ENCODE data around the gene KCNQ2.
"Not testable (repeated sequence)": the region's sequence is repeated elsewhere in the genome, so short reads cannot be mapped to it uniquely, and the experiment has no call there.

The KCNQ2 gene

DNA sequence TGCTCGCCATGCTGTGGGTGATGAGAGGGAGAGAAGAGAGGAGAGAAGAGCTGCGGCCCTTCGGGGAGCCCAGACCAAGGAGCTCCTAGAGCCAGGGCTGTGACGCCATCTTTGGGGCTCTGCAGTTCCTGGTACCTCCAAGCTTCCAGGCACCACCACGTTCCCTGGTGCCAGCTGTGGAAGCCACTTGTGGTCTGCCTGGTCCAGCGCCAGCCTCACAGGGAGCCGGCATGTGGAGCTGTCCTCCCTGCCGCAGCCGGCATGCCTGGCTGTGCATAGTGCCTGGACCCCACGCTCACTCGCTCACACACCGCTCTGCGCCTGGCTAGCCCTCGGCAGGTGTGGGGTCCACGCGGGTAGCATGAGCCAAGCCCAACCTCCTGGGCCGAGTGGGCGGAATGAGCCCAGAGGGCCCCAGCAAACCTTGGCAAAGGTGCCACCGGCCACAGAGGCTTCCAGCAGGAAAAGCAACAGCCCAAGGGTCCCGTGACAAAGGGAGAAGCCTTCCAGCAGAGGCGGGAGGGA lies 92.0 kb downstream of the KCNQ2 start:
- no peak for DNase-seq

DNA sequence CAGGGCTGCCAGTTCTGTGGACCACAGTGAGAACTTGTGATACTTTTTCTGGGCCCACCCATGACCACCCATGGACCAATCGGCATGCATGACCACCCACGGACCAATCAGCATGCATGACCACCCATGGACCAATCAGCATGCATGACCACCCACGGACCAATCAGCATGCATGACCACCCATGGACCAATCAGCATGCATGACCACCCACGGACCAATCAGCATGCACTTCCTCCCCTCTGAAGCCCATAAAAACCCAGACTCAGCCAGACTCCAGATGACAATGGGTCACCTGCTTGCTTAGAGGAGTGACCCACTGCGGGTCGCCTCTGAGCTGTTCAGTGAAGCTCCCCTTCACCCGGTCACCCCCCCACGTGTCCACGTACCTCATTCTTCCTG lies 92.6 kb downstream of the KCNQ2 start:
- DNase-seq: not testable (repeated sequence)

DNA sequence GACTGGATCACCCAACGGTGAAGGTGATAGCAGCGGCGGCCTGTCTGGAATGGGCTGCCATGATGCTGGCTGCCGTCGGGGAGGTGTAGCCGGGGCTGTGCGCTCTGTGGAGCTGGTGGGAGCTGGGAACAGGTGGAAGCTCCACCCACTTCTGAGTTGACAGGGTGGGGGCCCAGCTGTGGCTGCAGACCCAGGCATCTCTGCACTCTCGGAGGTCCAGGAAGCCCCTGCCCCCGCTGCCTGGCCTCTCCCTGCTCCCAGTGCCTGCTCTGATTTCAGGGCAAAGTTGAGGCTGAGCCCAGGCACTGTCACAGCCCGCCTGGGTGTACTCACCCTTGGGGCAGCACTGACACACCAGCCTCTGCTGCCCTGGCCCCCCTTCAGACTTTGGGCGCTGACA lies 93.2 kb downstream of the KCNQ2 start:
- no peak for DNase-seq

DNA sequence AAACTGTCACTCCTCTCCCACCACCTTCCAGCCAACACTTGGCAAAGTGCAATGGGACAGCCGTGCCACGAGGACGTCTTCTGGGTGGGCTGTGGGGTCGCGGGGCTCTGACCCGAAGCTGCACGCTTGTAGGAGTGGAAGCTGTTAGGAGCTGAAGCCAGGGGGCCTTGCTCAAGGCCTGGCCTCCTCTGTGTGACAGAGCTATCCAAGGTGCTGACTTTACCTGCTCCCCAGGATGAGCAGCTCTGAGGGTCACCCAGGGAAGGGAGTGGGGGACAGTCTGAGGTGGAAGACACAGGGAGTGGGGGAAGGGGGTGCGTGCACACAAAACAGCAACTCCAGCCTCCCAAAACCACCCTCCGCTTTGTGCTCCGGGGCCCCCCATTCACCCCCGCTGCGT lies 93.8 kb downstream of the KCNQ2 start:
- DNase-seq: no peak

GRCh38 chr20:63377951-63378381 lies 94.5 kb downstream of the KCNQ2 start:
- no peak for DNase-seq

DNA sequence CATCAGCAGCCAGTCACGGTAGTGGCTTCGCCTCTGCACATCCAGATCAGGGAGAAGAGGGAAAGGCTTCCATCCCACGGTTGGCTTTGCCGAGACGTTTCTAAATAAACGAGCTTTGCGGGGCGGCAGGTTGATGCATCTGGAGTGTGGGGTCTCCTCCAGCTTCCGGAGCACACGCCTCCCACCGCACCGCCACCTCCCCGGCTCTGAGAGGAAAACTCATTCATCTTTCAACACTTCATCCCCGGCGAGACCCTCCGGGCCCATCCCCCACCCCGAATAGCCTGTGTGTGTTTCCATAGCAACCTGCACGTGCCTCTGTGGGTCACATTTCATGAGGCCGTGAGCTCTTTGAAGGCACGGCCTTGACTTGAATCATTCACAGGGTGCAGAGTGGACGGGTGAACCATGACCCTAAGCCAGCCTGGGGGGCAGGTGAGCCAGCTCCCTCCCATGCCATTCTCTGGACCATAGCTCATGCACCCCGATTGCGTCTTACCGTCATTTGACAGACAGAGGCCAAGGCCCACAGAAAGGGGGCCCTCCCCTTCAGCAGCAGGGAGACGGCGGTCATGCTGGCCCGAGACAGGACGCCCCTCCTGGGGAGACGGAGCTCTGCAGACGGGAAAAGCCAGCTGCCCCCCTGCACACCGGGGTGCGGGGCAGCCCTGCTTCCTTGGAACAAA lies 95.1 kb downstream of the KCNQ2 start:
- no peak for DNase-seq

- DNase-seq: no peak
These were observed 95.9 kb downstream of the KCNQ2 start for GRCh38 chr20:63376283-63377250.

DNA sequence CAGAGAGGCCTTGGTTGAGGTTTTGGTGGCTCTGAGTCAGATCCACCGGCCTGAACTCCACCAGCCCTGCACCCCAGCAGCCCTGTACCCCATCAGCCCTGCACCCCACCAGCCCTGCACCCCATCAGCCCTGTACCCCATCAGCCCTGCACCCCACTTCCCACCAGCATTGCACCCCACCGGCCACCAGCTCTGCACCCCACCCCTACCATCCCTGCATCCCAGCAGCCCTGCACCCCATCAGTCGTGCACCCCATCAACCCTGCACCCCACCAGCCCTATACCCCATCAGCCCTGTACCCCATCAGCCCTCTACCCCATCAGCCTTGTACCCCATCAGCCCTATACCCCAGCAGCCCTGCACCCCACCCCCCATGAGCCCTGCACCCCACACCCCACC lies 97.0 kb downstream of the KCNQ2 start:
- DNase-seq: no peak

DNA sequence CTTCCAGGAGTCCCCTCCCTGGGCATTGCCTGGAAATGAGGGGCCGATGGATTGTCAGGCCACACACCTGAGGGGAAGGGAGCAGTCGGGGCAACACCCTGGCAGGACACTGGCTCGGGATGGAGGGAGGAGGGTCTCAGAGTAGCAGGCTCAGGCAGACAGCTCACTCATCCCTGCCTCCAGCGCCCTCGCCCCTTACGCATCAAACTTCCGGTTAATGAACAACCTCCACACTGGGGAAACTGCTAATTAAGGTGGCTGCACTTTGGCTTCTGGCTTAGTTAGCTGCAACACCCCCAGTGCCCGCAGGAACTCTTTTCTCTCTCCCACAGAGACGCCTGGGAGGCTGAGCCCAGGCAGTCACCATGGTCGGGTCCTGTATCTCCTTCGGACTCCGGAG lies 98.0 kb downstream of the KCNQ2 start:
- no peak for DNase-seq

DNA sequence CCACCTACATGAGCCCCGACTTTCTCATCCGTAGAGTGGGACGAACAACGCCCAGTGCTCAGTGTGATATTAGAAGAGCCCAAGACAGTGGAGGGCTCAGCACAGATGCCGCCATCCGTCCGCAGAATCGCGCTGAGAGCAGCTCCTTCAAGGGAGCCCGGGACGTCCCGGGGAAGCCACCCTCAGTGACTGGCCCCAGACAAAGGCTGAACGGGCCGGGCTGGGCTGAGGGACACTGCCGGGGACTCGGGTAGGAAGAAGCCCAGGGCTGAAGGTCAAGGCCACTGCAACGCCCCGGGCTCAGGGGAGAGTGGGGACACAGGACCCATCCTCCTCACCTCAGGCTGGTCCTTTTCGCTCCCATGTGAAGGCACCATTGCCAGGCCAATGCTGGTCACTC lies 98.5 kb downstream of the KCNQ2 start:
- no peak for DNase-seq

DNA sequence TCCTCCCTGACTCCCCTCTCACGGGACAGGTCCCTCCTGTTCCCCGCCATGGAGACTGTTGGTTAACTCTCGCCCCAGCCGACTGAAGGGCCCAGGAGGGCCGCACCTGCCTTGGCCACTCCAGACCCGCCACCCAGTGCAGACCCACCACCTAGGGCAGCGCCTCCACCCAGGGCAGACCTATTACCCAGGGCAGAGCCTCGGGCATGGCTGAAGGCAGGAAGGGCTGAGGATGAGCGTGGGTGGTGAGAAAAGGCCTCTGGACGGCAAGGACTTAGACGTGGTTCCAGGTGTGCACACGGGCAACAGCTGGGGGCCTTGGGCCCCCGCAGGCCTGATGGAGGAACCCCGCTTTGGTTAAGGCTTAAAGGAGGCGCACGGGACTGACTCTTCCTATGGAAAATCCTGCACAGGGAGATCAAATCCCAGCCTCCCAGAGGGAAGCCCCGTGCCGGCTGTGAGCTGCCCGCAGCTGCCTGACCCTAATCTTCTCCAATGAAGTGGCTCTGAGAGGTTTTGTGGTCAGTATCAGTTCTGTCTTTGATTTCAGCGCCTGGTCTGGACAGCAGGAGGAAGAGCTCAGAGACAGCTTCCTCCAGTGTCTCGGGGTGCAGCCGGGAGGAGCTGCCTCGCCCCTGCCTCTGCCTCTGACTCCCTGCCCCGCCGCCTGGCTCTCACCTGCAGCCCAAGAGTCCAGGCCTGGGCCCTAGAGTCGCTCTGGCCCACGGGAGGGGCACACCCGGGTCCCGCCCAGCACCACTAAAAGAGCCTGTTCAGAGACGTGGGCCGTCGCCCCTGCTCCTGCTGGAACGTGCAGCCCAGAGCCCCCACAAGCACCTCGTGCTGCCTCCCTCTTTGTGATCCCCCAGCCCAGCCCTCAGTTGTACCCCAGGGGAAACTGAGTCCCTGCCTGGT lies 99.2 kb downstream of the KCNQ2 start:
- DNase-seq: no peak

- DNase-seq: no peak
These were observed 101.1 kb downstream of the KCNQ2 start for GRCh38 chr20:63371291-63371865.

- no peak for DNase-seq
These were observed 101.8 kb downstream of the KCNQ2 start for GRCh38 chr20:63370618-63371187.

GRCh38 chr20:63369724-63370617 lies 102.5 kb downstream of the KCNQ2 start:
- no peak for DNase-seq

GRCh38 chr20:63369024-63369530 lies 103.4 kb downstream of the KCNQ2 start:
- no peak for DNase-seq

GRCh38 chr20:63368151-63368550 lies 104.3 kb downstream of the KCNQ2 start:
- DNase-seq: no peak

GRCh38 chr20:63367446-63368055 lies 104.9 kb downstream of the KCNQ2 start:
- no peak for DNase-seq

- DNase-seq: no peak
These were observed 105.8 kb downstream of the KCNQ2 start for GRCh38 chr20:63366390-63367365.
